GM23338 (cell line): Measurements from ENCODE around the gene VTCN1. TPM values are rescaled to one million over a fixed set of nuclear protein-coding genes. Genes with fewer than 3 reads are reported as not detected.

Source experiments
- ATAC-seq: fragments of 200-7000 bp; cut with Tn5 transposase; 3 replicates; pipeline ENCODE4 v1.9.1; 2020
- DNase-seq: peaks from one replicate; pipeline ENCODE4 v3.0.0-alpha.2; 2015; ENCODE audit warnings: low spot score
- H2AFZ ChIP-seq: fragments of 200-600 bp; sonication (generic); 2 replicates; pipeline ENCODE4 v1.8.0; 2016; ENCODE audit warnings: antibody characterized with exemption, mild to moderate bottlenecking, moderate library complexity
- H3F3A ChIP-seq: fragments of 200-600 bp; sonication (generic); replicated peaks from 2 replicates; pipeline ENCODE4 v1.8.0; 2017; ENCODE audit warnings: antibody characterized with exemption, mixed run types, low read depth
- H3K27ac ChIP-seq: fragments of 200-600 bp; sonication (generic); 2 replicates; pipeline ENCODE4 v1.6.1; 2016; ENCODE audit warnings: low read depth
- H3K27me3 ChIP-seq: fragments of 200-600 bp; sonication (generic); 2 replicates; pipeline ENCODE4 v1.8.0; 2016; ENCODE audit warnings: mild to moderate bottlenecking, mixed run types, moderate library complexity; ENCODE audit not compliant: insufficient read depth
- H3K36me3 ChIP-seq: fragments of 200-600 bp; sonication (generic); 2 replicates; pipeline ENCODE4 v1.8.0; 2016; ENCODE audit warnings: mild to moderate bottlenecking; ENCODE audit not compliant: insufficient read depth
- H3K4me1 ChIP-seq: fragments of 200-600 bp; sonication (generic); 2 replicates; pipeline ENCODE4 v1.8.0; 2016; ENCODE audit warnings: mild to moderate bottlenecking, moderate library complexity; ENCODE audit not compliant: insufficient read depth
- H3K4me2 ChIP-seq: fragments of 200-600 bp; sonication (generic); 2 replicates; pipeline ENCODE4 v1.7.1; 2017; ENCODE audit warnings: mixed run types
- H3K4me3 ChIP-seq: fragments of 200-600 bp; sonication (generic); 2 replicates; pipeline ENCODE4 v1.6.1; 2016; ENCODE audit warnings: mixed run types
- H3K79me2 ChIP-seq: fragments of 200-600 bp; sonication (generic); replicated peaks from 2 replicates; pipeline ENCODE4 v1.8.0; 2017; ENCODE audit warnings: mild to moderate bottlenecking; ENCODE audit not compliant: insufficient read depth
- H3K9me2 ChIP-seq: fragments of 200-600 bp; sonication (generic); 2 replicates; pipeline ENCODE4 v1.8.0; 2017; ENCODE audit not compliant: insufficient read depth
- H4K20me1 ChIP-seq: fragments of 200-600 bp; sonication (generic); replicated peaks from 2 replicates; pipeline ENCODE4 v1.8.0; 2017; ENCODE audit warnings: mild to moderate bottlenecking; ENCODE audit not compliant: insufficient read depth
- H3K27ac Mint-ChIP-seq: 2 replicates; pipeline ENCODE4 v1.8.0; 2020; ENCODE audit warnings: inconsistent platforms, mild to moderate bottlenecking, moderate library complexity, mixed read lengths
- H3K27me3 Mint-ChIP-seq: 3 replicates; pipeline ENCODE4 v1.8.0; 2022; ENCODE audit warnings: low read depth, mild to moderate bottlenecking, moderate library complexity, mixed read lengths, inconsistent platforms; ENCODE audit not compliant: insufficient read depth, poor library complexity
- H3K36me3 Mint-ChIP-seq: 3 replicates; pipeline ENCODE4 v1.8.0; 2021; ENCODE audit warnings: low read depth, mild to moderate bottlenecking, inconsistent platforms, moderate library complexity, mixed read lengths
- H3K4me1 Mint-ChIP-seq: 3 replicates; pipeline ENCODE4 v1.8.0; 2020; ENCODE audit warnings: mild to moderate bottlenecking, inconsistent platforms, mixed read lengths
- H3K4me3 Mint-ChIP-seq: 3 replicates; pipeline ENCODE4 v1.8.0; 2021; ENCODE audit warnings: moderate library complexity, mild to moderate bottlenecking, inconsistent platforms, mixed read lengths
- H3K9me3 Mint-ChIP-seq: 3 replicates; pipeline ENCODE4 v1.8.0; 2020; ENCODE audit warnings: moderate library complexity, mild to moderate bottlenecking, inconsistent platforms, mixed read lengths
- CREB1 ChIP-seq: fragments of 250-450 bp; sonication (Bioruptor Pico); IDR thresholded peaks from 2 replicates; pipeline ENCODE4 v1.5.0; 2020; ENCODE audit warnings: low read depth, mild to moderate bottlenecking, moderate library complexity
- CTCF ChIP-seq, 2 experiments: fragments of 200-600 bp in 1 of 2; sonication (generic) in 1 of 2; conservative IDR thresholded peaks; 2 replicates each; pipeline versions ENCODE4 v1.5.1 to v1.6.1; 2016 to 2017; ENCODE audit warnings: antibody characterized with exemption in 2 of 2, low read depth in 2 of 2, mild to moderate bottlenecking in 2 of 2, moderate library complexity in 1 of 2
- ETS1 ChIP-seq: IDR thresholded peaks from 2 replicates; pipeline ENCODE4 v1.6.1; 2016; ENCODE audit warnings: antibody characterized with exemption
- EZH2 ChIP-seq: fragments of 200-600 bp; sonication (generic); IDR thresholded peaks from one replicate; pipeline ENCODE4 v1.8.0; 2017; ENCODE audit warnings: antibody characterized with exemption, mild to moderate bottlenecking, low read depth; ENCODE audit not compliant: unreplicated experiment
- EZH2phosphoT487 ChIP-seq: fragments of 200-600 bp; sonication (generic); IDR thresholded peaks from one replicate; pipeline ENCODE4 v1.8.1; 2018; ENCODE audit warnings: antibody characterized with exemption; ENCODE audit not compliant: unreplicated experiment
- JUNB ChIP-seq: IDR thresholded peaks from one replicate; pipeline ENCODE4 v1.6.1; 2016; ENCODE audit warnings: antibody characterized with exemption; ENCODE audit not compliant: unreplicated experiment
- NANOG ChIP-seq: IDR thresholded peaks from 2 replicates; pipeline ENCODE4 v1.6.1; 2016; ENCODE audit warnings: antibody characterized with exemption, borderline replicate concordance
- POLR2AphosphoS5 ChIP-seq: IDR thresholded peaks from 2 replicates; pipeline ENCODE4 v1.6.1; 2016; ENCODE audit warnings: antibody characterized with exemption, low read depth
- REST ChIP-seq: IDR thresholded peaks from one replicate; pipeline ENCODE4 v1.6.1; 2018; ENCODE audit warnings: antibody characterized with exemption; ENCODE audit not compliant: unreplicated experiment
- STAT1 ChIP-seq: IDR thresholded peaks from one replicate; pipeline ENCODE4 v1.6.1; 2016; ENCODE audit warnings: antibody characterized with exemption; ENCODE audit not compliant: unreplicated experiment
- ZNF114 ChIP-seq: fragments of 250-450 bp; sonication (Bioruptor Pico); IDR thresholded peaks from 2 replicates; pipeline ENCODE4 v1.5.0; 2020; ENCODE audit warnings: mild to moderate bottlenecking, moderate library complexity
- ZNF331 ChIP-seq: fragments of 250-450 bp; sonication (Bioruptor Pico); IDR thresholded peaks from 2 replicates; pipeline ENCODE4 v1.5.0; 2020; ENCODE audit warnings: low read depth, mild to moderate bottlenecking, moderate library complexity
- ZNF462 ChIP-seq: fragments of 250-450 bp; sonication (Bioruptor Pico); IDR thresholded peaks from 2 replicates; pipeline ENCODE4 v1.5.0; 2020; ENCODE audit warnings: mild to moderate bottlenecking, moderate library complexity
- polyA plus RNA-seq: library from polyadenylated mRNA; unstranded; fragments of >200 nt; fragmentation: Nextera tagmentation; extraction: Ambion mirVana; gene quantifications from 2 replicates; pipeline ENCODE4 v1.2.1, GENCODE V29; 2016
- total RNA-seq: library from RNA; depleted of rRNA; stranded (reverse); fragments of >200 nt; shearing (Covaris generic); gene quantifications from 2 replicates; pipeline ENCODE4 v1.2.3, GENCODE V29; 2014

VTCN1 gene
- total and polyA plus RNA-seq, 2 experiments from 2014 or later = not detected

GRCh38 chr1:117173691-117174090, 37.0 kb downstream of the VTCN1 start:
- Mint-ChIP-seq H3K4me1 (peaks cover 25% of the 10 kb centered on the region), H3K36me3 (no peaks in the 10 kb centered on the region), H3K27me3 (peaks cover 2% of the 10 kb centered on the region), H3K27ac (no peak overlapping the region), H3K9me3 (no peaks in the 10 kb centered on the region), H3K4me3 (no peak overlapping the region)
- H3K4me3 ChIP-seq = no peak overlapping the region
- no peak for DNase-seq
- H3K4me1 ChIP-seq = peaks cover 8% of the 10 kb centered on the region
- H3K9me2 ChIP-seq = peaks cover 7% of the 10 kb centered on the region; the same call in 1 of the 2 replicates
- no peak for ATAC-seq
- no peak for TF ChIP-seq EZH2
- TF ChIP-seq REST = no peak
- no peak for TF ChIP-seq POLR2AphosphoS5
- no peak for TF ChIP-seq STAT1
- TF ChIP-seq ZNF462 = no peak
- TF ChIP-seq ZNF331 = no peak
- no peak for TF ChIP-seq JUNB
- no peak for TF ChIP-seq ZNF114 (CRISPR knock-in tag)
- TF ChIP-seq CREB1 (CRISPR knock-in tag) = no peak
- TF ChIP-seq ETS1 = no peak
- no peak for TF ChIP-seq CTCF (conservative IDR thresholded peaks at IDR 0.05; ENCODE audit: low read depth in 2 of 2)
- TF ChIP-seq NANOG = no peak
- no peak for TF ChIP-seq EZH2phosphoT487
- H4K20me1 ChIP-seq = no peaks in the 10 kb centered on the region
- H3K27me3 ChIP-seq = no peaks in the 10 kb centered on the region
- no peaks in the 10 kb centered on the region for H3K79me2 ChIP-seq
- H3K36me3 ChIP-seq = no peaks in the 10 kb centered on the region
- H3K4me2 ChIP-seq = no peak overlapping the region
- no peak overlapping the region for H2AFZ ChIP-seq
- H3K27ac ChIP-seq = no peak overlapping the region
- H3F3A ChIP-seq = no peaks in the 10 kb centered on the region
